DOHH2 (cell line): ENCODE data around the gene FXYD1.

Source experiments
- H3F3A ChIP-seq: fragments of 200-600 bp; sonication (generic), shearing (Covaris generic); 2 replicates; pipeline ENCODE4 v1.6.0; 2016; ENCODE audit warnings: antibody characterized with exemption, mild to moderate bottlenecking; ENCODE audit not compliant: control insufficient read depth, insufficient read depth
- H3K27ac ChIP-seq: fragments of 200-600 bp; sonication (generic); 2 replicates; pipeline ENCODE4 v1.5.1; 2014; ENCODE audit warnings: low read depth, mild to moderate bottlenecking, low read length, moderate library complexity
- H3K27me3 ChIP-seq: fragments of 200-600 bp; sonication (generic); 2 replicates; pipeline ENCODE4 v1.6.1; 2014; ENCODE audit warnings: mild to moderate bottlenecking, low read length, mixed read lengths; ENCODE audit not compliant: control insufficient read depth
- H3K36me3 ChIP-seq: fragments of 200-600 bp; sonication (generic); 2 replicates; pipeline ENCODE4 v1.6.1; 2014; ENCODE audit warnings: mild to moderate bottlenecking, low read length, moderate library complexity, mixed read lengths; ENCODE audit not compliant: control insufficient read depth
- H3K4me1 ChIP-seq: fragments of 200-600 bp; sonication (generic); 2 replicates; pipeline ENCODE4 v1.6.1; 2014; ENCODE audit warnings: mild to moderate bottlenecking, low read length, mixed read lengths; ENCODE audit not compliant: control insufficient read depth
- H3K4me2 ChIP-seq: fragments of 200-600 bp; sonication (generic); 2 replicates; pipeline ENCODE4 v1.6.0; 2014; ENCODE audit warnings: mild to moderate bottlenecking, low read length, moderate library complexity
- H3K4me3 ChIP-seq: fragments of 200-600 bp; sonication (generic); 2 replicates; pipeline ENCODE4 v1.5.1; 2014; ENCODE audit warnings: mild to moderate bottlenecking, low read length, mixed read lengths
- H3K79me2 ChIP-seq: fragments of 200-600 bp; sonication (generic); 2 replicates; pipeline ENCODE4 v1.6.1; 2014; ENCODE audit warnings: mild to moderate bottlenecking, low read length, mixed read lengths; ENCODE audit not compliant: control insufficient read depth
- H3K9me2 ChIP-seq: fragments of 200-600 bp; sonication (generic); replicated peaks from 2 replicates; pipeline ENCODE4 v1.6.1; 2014; ENCODE audit warnings: mild to moderate bottlenecking, low read length, mixed read lengths; ENCODE audit not compliant: control insufficient read depth
- H3K9me3 ChIP-seq: fragments of 200-600 bp; sonication (generic); 2 replicates; pipeline ENCODE4 v1.6.1; 2014; ENCODE audit warnings: antibody characterized with exemption, low read length, mixed read lengths; ENCODE audit not compliant: control insufficient read depth, insufficient read depth
- H4K20me1 ChIP-seq: fragments of 200-600 bp; sonication (generic); 2 replicates; pipeline ENCODE4 v1.6.0; 2014; ENCODE audit warnings: low read depth, mild to moderate bottlenecking, antibody characterized with exemption, low read length, moderate library complexity; ENCODE audit not compliant: control insufficient read depth, insufficient read depth
- EZH2phosphoT487 ChIP-seq: fragments of 200-600 bp; sonication (generic); IDR thresholded peaks from 2 replicates; pipeline ENCODE4 v1.6.1; 2017; ENCODE audit warnings: borderline replicate concordance, mild to moderate bottlenecking, antibody characterized with exemption, low read length, moderate library complexity, mixed read lengths
- TF ChIP-seq, protein P1 (sequence below): fragments of 200-600 bp; sonication (generic); IDR thresholded peaks from one replicate; pipeline ENCODE4 v1.5.1; 2014; ENCODE audit warnings: antibody characterized with exemption, mild to moderate bottlenecking, low read depth, low read length; ENCODE audit not compliant: poor library complexity, severe bottlenecking

Gene FXYD1

DNA sequence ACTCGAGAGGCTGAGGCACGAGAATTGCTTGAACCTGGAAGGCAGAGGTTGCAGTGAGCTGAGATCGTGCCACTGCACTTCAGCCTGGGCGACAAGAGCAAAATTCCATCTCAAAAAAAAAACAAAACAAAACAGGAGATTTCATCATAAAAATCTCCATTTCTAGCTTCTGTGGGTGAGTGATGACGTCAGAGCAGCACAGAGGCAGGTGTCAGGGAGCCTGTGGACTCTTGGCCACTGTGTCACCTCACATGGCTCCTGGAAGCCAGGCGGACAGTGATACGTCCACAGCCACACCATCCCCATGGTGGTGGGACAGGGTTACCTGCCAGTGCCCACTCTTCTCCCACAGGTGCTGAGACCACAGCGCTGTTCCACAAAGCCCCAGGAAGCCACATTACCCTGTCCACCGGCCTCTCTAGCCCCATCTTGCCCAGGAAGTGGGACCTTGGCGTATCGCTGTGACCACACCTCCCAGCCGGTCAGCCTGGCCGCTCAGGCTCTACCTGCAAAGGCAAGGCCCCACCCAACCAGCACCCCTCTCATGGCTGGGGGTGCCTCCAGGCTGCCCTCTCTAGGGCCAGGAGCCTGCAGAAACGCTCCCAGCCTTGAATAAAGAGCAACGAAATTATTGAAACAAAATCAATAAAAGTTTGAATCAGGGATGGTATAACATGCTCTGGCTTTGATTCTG lies 25.5 kb upstream of the FXYD1 start:
- Histone ChIP-seq H4K20me1 (no peaks in the 10 kb centered on the region), H3K27me3 (no peaks in the 10 kb centered on the region; the same call in 1 of the 2 replicates), H3K9me2 (no peaks in the 10 kb centered on the region), H3K27ac (no peak overlapping the region), H3K4me3 (no peak overlapping the region), H3K4me2 (no peak overlapping the region), H3K79me2 (no peaks in the 10 kb centered on the region), H3K4me1 (peaks cover 5% of the 10 kb centered on the region), H3F3A (no peaks in the 10 kb centered on the region), H3K36me3 (no peaks in the 10 kb centered on the region), H3K9me3 (no peaks in the 10 kb centered on the region)
- TF ChIP-seq EZH2phosphoT487, result no peak
- TF ChIP-seq, protein P1, sequence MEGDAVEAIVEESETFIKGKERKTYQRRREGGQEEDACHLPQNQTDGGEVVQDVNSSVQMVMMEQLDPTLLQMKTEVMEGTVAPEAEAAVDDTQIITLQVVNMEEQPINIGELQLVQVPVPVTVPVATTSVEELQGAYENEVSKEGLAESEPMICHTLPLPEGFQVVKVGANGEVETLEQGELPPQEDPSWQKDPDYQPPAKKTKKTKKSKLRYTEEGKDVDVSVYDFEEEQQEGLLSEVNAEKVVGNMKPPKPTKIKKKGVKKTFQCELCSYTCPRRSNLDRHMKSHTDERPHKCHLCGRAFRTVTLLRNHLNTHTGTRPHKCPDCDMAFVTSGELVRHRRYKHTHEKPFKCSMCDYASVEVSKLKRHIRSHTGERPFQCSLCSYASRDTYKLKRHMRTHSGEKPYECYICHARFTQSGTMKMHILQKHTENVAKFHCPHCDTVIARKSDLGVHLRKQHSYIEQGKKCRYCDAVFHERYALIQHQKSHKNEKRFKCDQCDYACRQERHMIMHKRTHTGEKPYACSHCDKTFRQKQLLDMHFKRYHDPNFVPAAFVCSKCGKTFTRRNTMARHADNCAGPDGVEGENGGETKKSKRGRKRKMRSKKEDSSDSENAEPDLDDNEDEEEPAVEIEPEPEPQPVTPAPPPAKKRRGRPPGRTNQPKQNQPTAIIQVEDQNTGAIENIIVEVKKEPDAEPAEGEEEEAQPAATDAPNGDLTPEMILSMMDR, result no peak

DNA sequence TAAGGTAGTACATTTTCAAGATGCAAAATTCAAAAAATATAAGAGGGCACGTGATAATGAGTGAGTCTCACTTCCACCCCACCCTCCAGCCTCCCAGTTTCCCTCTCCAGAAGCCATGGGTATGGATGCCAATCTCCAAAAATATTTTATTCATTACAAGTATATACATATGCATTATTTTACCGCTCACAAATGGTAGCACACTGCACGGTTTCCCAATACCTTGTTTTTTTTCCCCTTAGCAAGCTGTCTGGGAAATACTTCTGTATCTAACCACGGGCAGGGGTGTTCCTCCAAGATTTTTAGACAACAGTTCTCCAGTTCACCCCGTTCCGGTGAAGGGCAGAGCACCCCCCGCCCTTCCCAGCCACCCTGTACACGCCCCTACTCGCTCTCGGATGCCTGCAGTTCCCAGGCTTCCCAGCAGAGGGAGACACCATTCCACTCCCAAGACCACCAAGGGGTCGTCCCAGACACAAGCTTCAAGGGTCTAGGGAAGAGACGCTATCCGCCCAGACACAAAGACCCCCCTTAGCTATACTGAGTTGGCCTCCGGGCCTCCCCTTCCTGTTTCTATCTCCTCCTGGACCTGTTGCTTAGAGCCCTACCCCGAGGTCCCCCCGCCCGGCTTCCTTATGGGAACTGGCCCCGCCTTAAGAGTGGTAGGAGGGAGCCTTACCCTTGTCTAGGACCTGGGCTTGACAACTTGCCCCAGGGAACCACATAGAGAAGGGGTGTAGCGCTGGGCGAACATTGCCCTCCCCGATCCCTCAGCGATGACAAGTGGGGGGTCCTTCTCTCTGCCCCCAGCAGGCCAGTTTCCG lies 24.1 kb upstream of the FXYD1 start:
- H3K27me3 ChIP-seq, result no peaks in the 10 kb centered on the region; the same call in 1 of the 2 replicates
- H3K4me2 ChIP-seq, result peak overlapping the region; percentile 56
- peak overlapping the region; percentile 32; the same call in 1 of the 2 replicates for H3K4me3 ChIP-seq

DNA sequence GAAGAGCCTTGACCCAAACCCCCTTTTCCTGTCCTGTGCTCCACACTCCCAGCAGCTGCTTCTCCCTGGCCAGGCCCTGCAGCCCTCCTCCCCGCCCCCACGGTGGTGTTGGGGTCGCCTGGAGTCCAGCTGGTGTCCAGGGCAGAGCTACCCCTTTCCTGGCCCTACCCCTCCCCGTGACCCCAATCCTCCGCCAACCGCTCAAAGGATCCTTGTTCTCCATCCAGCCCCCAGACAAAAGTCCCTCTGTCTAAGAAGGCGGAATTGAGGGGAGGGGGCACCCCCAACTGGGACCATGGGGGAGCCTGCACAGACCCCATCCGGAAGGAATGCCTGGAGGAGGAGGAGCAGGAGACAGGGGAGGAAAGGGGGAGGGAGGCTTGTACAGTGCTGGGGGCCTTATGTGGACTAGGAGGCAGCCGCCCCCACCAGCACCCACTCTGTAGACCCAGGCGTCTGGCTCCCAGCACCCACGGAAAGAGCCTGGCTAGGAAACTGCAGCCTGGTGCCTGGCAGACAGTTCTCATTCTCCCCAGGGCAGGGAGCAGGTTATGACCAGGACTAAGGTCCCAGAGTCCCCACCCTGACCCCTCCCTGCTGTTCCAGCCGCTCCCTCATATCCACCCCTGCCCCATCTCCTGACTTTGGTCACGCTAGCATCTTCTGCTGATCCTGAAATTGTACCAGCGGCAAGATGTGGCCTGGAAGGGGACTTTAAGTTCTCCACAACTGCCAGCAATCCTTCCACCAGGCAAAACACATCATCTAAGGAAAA lies 23.3 kb upstream of the FXYD1 start, which contains the start of gene FXYD3:
FXYD3 (plus strand) TSS at position 647 of the 775 bp plus-strand sequence. CDS start 3,554 bp downstream, outside the sequence.
- H3K4me3 ChIP-seq, result peak within 1 kb of the TSS; percentile 32; the same call in 1 of the 2 replicates

More for the DNA sequence above, 24.1 kb upstream of the FXYD1 start:
- H3K9me2 ChIP-seq, result no peaks in the 10 kb centered on the region
- no peaks in the 10 kb centered on the region for H4K20me1 ChIP-seq
- H3K36me3 ChIP-seq, result no peaks in the 10 kb centered on the region
- no peak for TF ChIP-seq EZH2phosphoT487
- TF ChIP-seq, protein P1, result peak; percentile 98
- no peak overlapping the region for H3K27ac ChIP-seq
- H3K4me1 ChIP-seq, result peaks cover 5% of the 10 kb centered on the region
- no peaks in the 10 kb centered on the region for H3K9me3 ChIP-seq
- no peaks in the 10 kb centered on the region for H3K79me2 ChIP-seq
- no peaks in the 10 kb centered on the region for H3F3A ChIP-seq

More for the DNA sequence above, 23.3 kb upstream of the FXYD1 start, which contains the start of gene FXYD3:
- TF ChIP-seq EZH2phosphoT487, result no peak
- TF ChIP-seq, protein P1, result no peak
- H3K4me2 ChIP-seq, result peak within 1 kb of the TSS; percentile 56
- H3K36me3 ChIP-seq, result no peaks in the 10 kb centered on the region
- H3K4me1 ChIP-seq, result peaks cover 5% of the 10 kb centered on the region
- no peaks in the 10 kb centered on the region for H4K20me1 ChIP-seq
- H3K79me2 ChIP-seq, result no peaks in the 10 kb centered on the region
- no peaks in the 10 kb centered on the region for H3K9me2 ChIP-seq
- H3K27ac ChIP-seq, result no peak within 1 kb of the TSS
- H3K27me3 ChIP-seq, result no peaks in the 10 kb centered on the region; the same call in 1 of the 2 replicates
- H3F3A ChIP-seq, result no peaks in the 10 kb centered on the region
- no peaks in the 10 kb centered on the region for H3K9me3 ChIP-seq
